Measurements from ENCODE around the gene TIGD7. TPM values are rescaled to one million over a fixed set of nuclear protein-coding genes. Genes with fewer than 3 reads are reported as not detected.
"Not testable (repeated sequence)": the region's sequence is repeated elsewhere in the genome, so short reads cannot be mapped to it uniquely, and the experiment has no call there.

The TIGD7 gene
- total RNA-seq, 6 experiments from 2014 or later, result 2.9 to 4.2 (median 3.5) TPM

DNA sequence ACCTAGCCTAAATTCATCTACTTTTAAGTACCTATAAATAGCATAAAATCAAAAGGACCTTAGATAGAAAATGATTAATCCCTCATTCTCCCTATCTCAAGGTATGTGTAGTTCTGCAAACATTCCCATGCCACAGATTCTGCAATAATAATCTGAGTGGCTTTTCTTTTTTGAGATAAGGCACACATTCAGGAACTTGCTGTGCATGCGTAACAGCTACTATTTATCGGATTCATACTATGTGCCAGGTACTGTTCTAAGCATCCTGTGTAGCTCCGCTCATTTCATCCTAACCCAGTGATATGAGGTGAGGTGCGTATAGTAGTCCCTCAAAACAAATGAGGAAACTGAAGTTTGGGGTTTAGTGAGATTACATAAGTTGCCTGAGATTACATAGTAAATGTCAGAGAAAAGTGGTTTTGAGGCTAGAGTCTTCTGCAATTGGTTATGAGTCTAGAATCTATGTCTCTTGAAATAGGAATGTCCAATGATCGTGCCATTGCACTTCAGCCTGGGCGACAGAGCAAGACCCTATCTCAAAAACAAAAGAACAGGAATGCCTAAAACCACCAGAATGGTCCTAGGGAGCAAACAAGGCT lies 23.9 kb downstream of the TIGD7 start:
- Mint-ChIP-seq H3K4me1 (ENCODE audit: low read depth) (peaks cover 29% of the 10 kb centered on the region), H3K9me3 (peaks cover 20% of the 10 kb centered on the region), H3K27me3 (ENCODE audit: insufficient read depth) (peaks cover 9% of the 10 kb centered on the region), H3K4me3 (peak overlapping the region; percentile 94; the same call in 1 of the 2 replicates), H3K36me3 (ENCODE audit: low read depth) (peaks cover 26% of the 10 kb centered on the region), H3K27ac (no peak overlapping the region)
- TF ChIP-seq, protein P1, sequence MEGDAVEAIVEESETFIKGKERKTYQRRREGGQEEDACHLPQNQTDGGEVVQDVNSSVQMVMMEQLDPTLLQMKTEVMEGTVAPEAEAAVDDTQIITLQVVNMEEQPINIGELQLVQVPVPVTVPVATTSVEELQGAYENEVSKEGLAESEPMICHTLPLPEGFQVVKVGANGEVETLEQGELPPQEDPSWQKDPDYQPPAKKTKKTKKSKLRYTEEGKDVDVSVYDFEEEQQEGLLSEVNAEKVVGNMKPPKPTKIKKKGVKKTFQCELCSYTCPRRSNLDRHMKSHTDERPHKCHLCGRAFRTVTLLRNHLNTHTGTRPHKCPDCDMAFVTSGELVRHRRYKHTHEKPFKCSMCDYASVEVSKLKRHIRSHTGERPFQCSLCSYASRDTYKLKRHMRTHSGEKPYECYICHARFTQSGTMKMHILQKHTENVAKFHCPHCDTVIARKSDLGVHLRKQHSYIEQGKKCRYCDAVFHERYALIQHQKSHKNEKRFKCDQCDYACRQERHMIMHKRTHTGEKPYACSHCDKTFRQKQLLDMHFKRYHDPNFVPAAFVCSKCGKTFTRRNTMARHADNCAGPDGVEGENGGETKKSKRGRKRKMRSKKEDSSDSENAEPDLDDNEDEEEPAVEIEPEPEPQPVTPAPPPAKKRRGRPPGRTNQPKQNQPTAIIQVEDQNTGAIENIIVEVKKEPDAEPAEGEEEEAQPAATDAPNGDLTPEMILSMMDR (IDR thresholded peaks at IDR 0.05), result no peak
- no peak for DNase-seq

DNA sequence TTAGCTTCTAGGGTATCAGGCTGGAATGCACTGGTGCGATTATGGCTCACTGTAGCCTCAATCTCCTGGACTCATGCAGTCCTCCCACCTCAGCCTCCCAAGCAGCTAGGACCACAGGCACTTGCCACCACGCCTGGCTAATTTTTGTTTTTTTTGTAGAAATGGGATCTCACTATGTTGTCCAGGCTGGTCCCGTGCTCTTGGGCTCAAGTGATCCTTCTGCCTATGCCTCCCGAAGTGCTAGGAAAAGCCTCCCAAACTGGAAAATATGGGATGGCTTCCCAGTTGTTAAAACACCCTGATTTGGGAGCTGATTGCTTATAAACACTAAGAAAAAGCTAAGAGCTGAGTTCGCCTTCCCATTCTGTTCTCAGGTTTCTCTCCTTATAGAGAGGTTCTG lies 28.6 kb downstream of the TIGD7 start:
- Mint-ChIP-seq H3K27ac (no peak overlapping the region), H3K4me3 (no peak overlapping the region), H3K9me3 (no peaks in the 10 kb centered on the region), H3K27me3 (ENCODE audit: insufficient read depth) (peaks cover 9% of the 10 kb centered on the region), H3K4me1 (ENCODE audit: low read depth) (0 out of 2 replicates have a peak, but pooled peaks cover 2% of the 10 kb centered on the region), H3K36me3 (ENCODE audit: low read depth) (no peaks in the 10 kb centered on the region)
- DNase-seq, result no peak
- TF ChIP-seq, protein P1 (IDR thresholded peaks at IDR 0.05), result no peak

DNA sequence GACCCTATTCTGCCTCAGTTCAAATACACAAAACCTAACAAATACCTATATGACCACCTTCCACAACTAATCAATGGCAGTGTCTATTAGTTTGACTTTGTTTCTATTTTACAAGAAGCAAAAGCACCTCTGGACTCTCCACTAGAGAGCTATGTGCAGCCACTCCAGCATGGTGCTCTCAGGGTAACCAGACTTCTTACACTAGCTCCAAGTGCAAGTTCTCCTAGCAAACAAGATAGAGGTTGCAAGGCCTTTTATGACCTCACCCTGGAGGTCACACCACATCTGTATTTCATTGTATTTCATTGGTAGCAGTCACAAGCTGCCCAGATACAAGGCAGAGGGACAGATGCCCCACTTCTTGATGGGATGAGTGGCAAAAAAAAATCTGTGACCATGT lies 30.3 kb downstream of the TIGD7 start:
- no peak overlapping the region for H3K27ac Mint-ChIP-seq
- no peak overlapping the region for H3K4me3 Mint-ChIP-seq
- TF ChIP-seq, protein P1 (IDR thresholded peaks at IDR 0.05), result no peak
- H3K9me3 Mint-ChIP-seq, result no peaks in the 10 kb centered on the region
- no peaks in the 10 kb centered on the region for H3K4me1 Mint-ChIP-seq (ENCODE audit: low read depth)
- H3K36me3 Mint-ChIP-seq (ENCODE audit: low read depth), result no peaks in the 10 kb centered on the region
- H3K27me3 Mint-ChIP-seq (ENCODE audit: insufficient read depth), result peaks cover 9% of the 10 kb centered on the region
- DNase-seq, result no peak

DNA sequence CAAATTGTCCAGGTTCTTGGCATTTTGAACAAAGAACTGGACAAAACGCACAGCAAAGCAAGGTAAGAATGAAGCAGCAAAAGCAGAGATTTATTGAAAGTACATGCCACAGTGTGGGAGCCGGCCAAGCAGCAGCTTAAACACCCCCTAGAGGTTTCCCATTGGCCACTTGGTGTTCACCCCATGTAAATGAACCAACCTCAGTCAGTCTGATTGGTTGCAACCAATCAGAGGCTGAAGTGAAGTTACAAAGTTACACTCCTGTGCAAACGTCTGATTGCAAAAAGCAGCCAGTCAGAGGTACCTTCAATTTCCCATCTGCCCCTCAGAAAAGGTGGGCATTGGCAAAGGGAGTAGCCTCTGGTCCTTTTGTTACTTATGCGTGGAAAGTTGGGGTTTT lies 30.7 kb downstream of the TIGD7 start:
- no peaks in the 10 kb centered on the region for H3K4me1 Mint-ChIP-seq (ENCODE audit: low read depth)
- DNase-seq, result no peak
- H3K36me3 Mint-ChIP-seq (ENCODE audit: low read depth), result no peaks in the 10 kb centered on the region
- TF ChIP-seq, protein P1 (IDR thresholded peaks at IDR 0.05), result no peak
- no peak overlapping the region for H3K4me3 Mint-ChIP-seq
- H3K27ac Mint-ChIP-seq, result no peak overlapping the region; the same call in 1 of the 2 replicates
- peaks cover 9% of the 10 kb centered on the region for H3K27me3 Mint-ChIP-seq (ENCODE audit: insufficient read depth)
- no peaks in the 10 kb centered on the region for H3K9me3 Mint-ChIP-seq

DNA sequence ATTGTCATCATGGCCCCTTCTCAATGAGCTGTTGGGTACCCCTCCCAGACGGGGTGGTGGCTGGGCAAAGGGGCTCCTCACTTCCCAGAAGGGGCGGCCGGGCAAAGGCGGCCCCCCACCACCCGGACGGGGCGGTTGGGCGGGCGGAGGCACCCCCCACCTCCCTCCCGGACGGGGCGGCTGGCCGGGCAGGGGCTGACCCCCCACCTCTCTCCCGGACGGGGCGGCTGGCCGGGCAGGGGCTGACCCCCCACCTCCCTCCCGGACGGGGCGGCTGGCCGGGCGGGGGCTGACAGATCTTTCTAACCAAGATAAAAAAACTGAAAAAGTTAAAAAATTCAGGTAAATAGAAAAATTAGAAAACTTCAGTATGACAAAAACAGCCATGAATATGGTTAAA lies 33.9 kb downstream of the TIGD7 start:
- H3K27ac Mint-ChIP-seq; DNase-seq; H3K9me3 Mint-ChIP-seq; H3K4me1 Mint-ChIP-seq (ENCODE audit: low read depth); H3K27me3 Mint-ChIP-seq (ENCODE audit: insufficient read depth); H3K36me3 Mint-ChIP-seq (ENCODE audit: low read depth); H3K4me3 Mint-ChIP-seq: not testable (repeated sequence)

DNA sequence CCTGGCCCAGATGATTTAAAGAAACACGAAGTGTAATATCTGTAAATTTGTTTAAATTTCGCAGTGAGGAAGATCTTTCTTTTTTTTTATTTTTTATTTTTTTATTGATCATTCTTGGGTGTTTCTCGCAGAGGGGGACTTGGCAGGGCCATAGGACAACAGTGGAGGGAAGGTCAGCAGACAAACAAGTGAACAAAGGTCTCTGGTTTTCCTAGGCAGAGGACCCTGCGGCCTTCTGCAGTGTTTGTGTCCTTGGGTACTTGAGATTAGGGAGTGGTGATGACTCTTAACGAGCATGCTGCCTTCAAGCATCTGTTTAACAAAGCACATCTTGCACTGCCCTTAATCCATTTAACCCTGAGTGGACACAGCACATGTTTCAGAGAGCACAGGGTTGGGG lies 34.5 kb downstream of the TIGD7 start:
- H3K4me1 Mint-ChIP-seq (ENCODE audit: low read depth); H3K36me3 Mint-ChIP-seq (ENCODE audit: low read depth); H3K4me3 Mint-ChIP-seq; H3K27ac Mint-ChIP-seq; DNase-seq; H3K9me3 Mint-ChIP-seq; H3K27me3 Mint-ChIP-seq (ENCODE audit: insufficient read depth): not testable (repeated sequence)

DNA sequence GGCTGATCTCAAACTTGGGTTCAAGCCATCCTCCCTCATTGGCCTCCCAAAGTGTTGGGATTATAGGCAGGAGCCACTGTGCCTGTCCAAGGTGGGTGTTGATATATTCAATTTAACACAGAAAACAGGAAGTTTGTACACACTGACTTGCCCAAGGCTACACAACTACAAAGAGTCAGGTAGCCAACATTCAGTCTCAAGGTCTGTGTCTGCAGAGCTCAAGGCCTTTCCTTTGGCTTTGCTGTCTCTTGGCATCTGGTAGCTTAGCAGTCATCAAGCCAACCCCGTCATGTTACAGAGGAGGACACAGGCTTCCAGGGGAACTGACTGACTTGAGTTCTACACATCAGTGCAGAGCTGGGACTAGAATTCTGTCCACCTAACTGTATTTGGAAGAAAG lies 36.9 kb downstream of the TIGD7 start:
- H3K9me3 Mint-ChIP-seq, result no peaks in the 10 kb centered on the region
- no peak overlapping the region for H3K4me3 Mint-ChIP-seq
- TF ChIP-seq, protein P1 (IDR thresholded peaks at IDR 0.05), result no peak
- no peak overlapping the region for H3K27ac Mint-ChIP-seq
- H3K4me1 Mint-ChIP-seq (ENCODE audit: low read depth), result peaks cover 18% of the 10 kb centered on the region
- DNase-seq, result no peak
- H3K36me3 Mint-ChIP-seq (ENCODE audit: low read depth), result no peaks in the 10 kb centered on the region
- peaks cover 3% of the 10 kb centered on the region; the same call in 1 of the 2 replicates for H3K27me3 Mint-ChIP-seq (ENCODE audit: insufficient read depth)
